ENCODE measurements around the gene SEZ6. TPM values are rescaled to one million over a fixed set of nuclear protein-coding genes. Genes with fewer than 3 reads are reported as not detected.

Gene SEZ6
- polyA plus RNA-seq, 2 of the 4 experiments (the other 2 are of a cell fraction): not detected

- TF ChIP-seq HOXA7 (CRISPR knock-in tag; IDR thresholded peaks at IDR 0.05): no peak
These were observed 14.7 kb upstream of the SEZ6 start (continued) for GRCh38 chr17:29020576-29020975.

GRCh38 chr17:29019475-29020181 is 13.8 kb upstream of the SEZ6 start:
- H3K4me3 ChIP-seq: no peak overlapping the region

GRCh38 chr17:29018788-29019474 is 13.1 kb upstream of the SEZ6 start:
- H3K4me3 ChIP-seq: no peak overlapping the region
- H3K27ac ChIP-seq: no peak overlapping the region
- ATAC-seq (peak; percentile 25 to 58; a peak in 3 of 6 replicates), FAIRE-seq (no peak), DNase-seq (ENCODE audit: low read depth in 1 of 2, low spot score in 1 of 2) (no peak)
- WGBS (ENCODE audit: missing lambda C conversion rate): 47% methylated on average over 6 of the region's 6 CpGs
- POLR2A ChIA-PET: no interaction called here
- no peak for TF ChIP-seq ZSCAN20 (CRISPR knock-in tag; IDR thresholded peaks at IDR 0.05)
- TF ChIP-seq E2F6 (IDR thresholded peaks at IDR 0.05; ENCODE audit: borderline replicate concordance, low read depth): no peak
- no peak for TF ChIP-seq CBX2 (IDR thresholded peaks at IDR 0.05; ENCODE audit: borderline replicate concordance, low read depth)
- no peak for TF ChIP-seq TFCP2L1 (CRISPR knock-in tag; IDR thresholded peaks at IDR 0.05)
- no peak for TF ChIP-seq SREBF2 (IDR thresholded peaks at IDR 0.05)
- TF ChIP-seq, protein P1, sequence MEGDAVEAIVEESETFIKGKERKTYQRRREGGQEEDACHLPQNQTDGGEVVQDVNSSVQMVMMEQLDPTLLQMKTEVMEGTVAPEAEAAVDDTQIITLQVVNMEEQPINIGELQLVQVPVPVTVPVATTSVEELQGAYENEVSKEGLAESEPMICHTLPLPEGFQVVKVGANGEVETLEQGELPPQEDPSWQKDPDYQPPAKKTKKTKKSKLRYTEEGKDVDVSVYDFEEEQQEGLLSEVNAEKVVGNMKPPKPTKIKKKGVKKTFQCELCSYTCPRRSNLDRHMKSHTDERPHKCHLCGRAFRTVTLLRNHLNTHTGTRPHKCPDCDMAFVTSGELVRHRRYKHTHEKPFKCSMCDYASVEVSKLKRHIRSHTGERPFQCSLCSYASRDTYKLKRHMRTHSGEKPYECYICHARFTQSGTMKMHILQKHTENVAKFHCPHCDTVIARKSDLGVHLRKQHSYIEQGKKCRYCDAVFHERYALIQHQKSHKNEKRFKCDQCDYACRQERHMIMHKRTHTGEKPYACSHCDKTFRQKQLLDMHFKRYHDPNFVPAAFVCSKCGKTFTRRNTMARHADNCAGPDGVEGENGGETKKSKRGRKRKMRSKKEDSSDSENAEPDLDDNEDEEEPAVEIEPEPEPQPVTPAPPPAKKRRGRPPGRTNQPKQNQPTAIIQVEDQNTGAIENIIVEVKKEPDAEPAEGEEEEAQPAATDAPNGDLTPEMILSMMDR (IDR thresholded peaks at IDR 0.05): no peak
- TF ChIP-seq MAX (IDR thresholded peaks at IDR 0.05): no peak
- TF ChIP-seq CHD4 (IDR thresholded peaks at IDR 0.05; ENCODE audit: borderline replicate concordance): no peak
- no peak for TF ChIP-seq REST (IDR thresholded peaks at IDR 0.05)
- TF ChIP-seq NFE2L2 (conservative IDR thresholded peaks at IDR 0.05; ENCODE audit: low read length): no peak
- H3K4me1 ChIP-seq: no peaks in the 10 kb centered on the region
- CTCF ChIA-PET: interaction anchor here (0.8 to 7.6 kb wide), 11 partner anchors 13 to 98 kb away, joined by 3 to 36 read pairs (median 4); no protein-coding TSS in a partner anchor
- no peaks in the 10 kb centered on the region for H3K9me3 ChIP-seq
- H3K4me2 ChIP-seq: no peak overlapping the region

More at GRCh38 chr17:29019475-29020181, 13.8 kb upstream of the SEZ6 start:
- Histone ChIP-seq H3K27ac (no peak overlapping the region), H3K4me1 (no peaks in the 10 kb centered on the region), H3K4me2 (no peak overlapping the region), H3K9me3 (no peaks in the 10 kb centered on the region)
- TF ChIP-seq NPAS2 (CRISPR knock-in tag; IDR thresholded peaks at IDR 0.05; ENCODE audit: borderline replicate concordance) (no peak), CHD4 (IDR thresholded peaks at IDR 0.05; ENCODE audit: borderline replicate concordance) (no peak)
- ChIA-PET CTCF (interaction anchor here (0.8 to 7.6 kb wide), 11 partner anchors 13 to 98 kb away, joined by 3 to 36 read pairs (median 4); no protein-coding TSS in a partner anchor), POLR2A (no interaction called here)
- ATAC-seq: no peak
- no peak for DNase-seq (ENCODE audit: low read depth in 1 of 2, low spot score in 1 of 2)
- 43% methylated on average over 39 of the region's 39 CpGs for WGBS (ENCODE audit: missing lambda C conversion rate)
- FAIRE-seq: no peak
